Cortex of kidney (tissue), 1 donor: ENCODE data around the gene CTSL.
A peak's percentile ranks its signal among the peaks of the same experiment; 100 is the strongest.

Experiments used
- DNase-seq: peaks from one replicate; lab custom pipeline; 2025; lab: John Stamatoyannopoulos, UW

The CTSL gene

DNA sequence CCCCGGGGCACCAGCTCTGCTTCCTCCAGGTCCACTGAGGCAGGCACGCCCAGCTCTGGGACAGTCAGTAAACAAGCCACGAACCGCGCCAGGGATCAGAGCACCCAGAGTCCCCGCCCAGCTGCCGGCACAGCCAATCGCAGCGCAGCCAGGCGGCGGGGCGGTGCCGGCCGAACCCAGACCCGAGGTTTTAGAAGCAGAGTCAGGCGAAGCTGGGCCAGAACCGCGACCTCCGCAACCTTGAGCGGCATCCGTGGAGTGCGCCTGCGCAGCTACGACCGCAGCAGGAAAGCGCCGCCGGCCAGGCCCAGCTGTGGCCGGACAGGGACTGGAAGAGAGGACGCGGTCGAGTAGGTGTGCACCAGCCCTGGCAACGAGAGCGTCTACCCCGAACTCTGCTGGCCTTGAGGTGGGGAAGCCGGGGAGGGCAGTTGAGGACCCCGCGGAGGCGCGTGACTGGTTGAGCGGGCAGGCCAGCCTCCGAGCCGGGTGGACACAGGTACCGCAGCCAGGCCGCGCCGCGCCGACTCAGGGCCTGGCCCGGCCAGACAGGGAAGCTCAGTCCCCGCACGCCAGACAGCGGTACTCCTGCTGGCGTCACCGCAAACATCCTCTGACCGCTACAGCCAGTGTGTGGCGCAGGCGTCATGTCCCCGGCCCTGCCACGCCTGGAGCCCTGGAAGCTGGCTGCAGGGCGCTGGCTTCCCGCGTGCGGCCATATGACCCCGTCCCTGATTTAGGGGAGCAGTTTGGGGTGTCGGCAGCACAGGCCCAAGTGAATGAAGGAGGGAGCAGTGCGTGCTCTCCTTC, at the start of gene CTSL:
Gene CTSL (plus strand): TSS at position 220 of the 810 bp plus-strand sequence. CDS start 1,485 bp downstream, outside the sequence.
- DNase-seq = peak; percentile 56

DNA sequence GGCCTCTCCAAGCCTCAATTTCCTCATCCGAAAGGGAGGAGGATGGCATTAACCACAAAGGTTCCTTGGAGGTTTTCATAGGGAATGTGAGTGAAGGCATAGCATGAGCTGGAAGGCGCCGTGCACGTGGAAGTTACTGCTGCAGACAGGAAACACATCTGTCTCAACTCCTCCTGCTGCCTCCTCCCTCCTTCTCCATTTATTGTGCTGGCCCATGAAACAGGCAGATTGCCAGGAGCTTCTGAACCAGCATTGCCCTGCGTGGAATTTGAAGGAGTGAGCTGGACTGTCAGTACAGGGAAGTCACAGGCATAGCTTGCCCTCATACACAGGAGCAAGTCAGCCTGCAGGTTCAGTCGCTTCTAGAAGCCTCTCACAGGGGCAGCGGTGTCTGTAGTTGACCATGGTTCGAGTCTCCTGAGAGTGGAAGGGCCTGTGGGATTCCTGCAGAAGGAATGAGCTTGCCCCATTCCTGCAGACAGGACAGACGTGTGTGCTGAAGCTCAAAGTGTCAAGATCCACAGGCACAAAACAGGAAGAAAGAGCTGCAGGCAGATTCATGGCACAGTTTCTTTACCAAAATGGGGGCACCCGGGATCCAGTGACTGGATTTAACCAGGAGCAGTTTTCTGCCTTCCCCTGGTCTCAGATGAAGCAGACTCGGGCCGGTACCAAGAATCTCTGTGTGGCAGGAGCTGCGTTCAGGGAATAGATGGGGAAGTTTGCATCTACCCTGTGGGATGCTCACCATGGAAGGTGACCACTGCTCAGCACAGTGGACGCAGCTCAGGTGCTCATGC, 48.7 kb upstream of the CTSL start:
- no peak for DNase-seq

- DNase-seq = no peak
Observed at GRCh38 chr9:87677776-87678587, 47.9 kb upstream of the CTSL start.

DNA sequence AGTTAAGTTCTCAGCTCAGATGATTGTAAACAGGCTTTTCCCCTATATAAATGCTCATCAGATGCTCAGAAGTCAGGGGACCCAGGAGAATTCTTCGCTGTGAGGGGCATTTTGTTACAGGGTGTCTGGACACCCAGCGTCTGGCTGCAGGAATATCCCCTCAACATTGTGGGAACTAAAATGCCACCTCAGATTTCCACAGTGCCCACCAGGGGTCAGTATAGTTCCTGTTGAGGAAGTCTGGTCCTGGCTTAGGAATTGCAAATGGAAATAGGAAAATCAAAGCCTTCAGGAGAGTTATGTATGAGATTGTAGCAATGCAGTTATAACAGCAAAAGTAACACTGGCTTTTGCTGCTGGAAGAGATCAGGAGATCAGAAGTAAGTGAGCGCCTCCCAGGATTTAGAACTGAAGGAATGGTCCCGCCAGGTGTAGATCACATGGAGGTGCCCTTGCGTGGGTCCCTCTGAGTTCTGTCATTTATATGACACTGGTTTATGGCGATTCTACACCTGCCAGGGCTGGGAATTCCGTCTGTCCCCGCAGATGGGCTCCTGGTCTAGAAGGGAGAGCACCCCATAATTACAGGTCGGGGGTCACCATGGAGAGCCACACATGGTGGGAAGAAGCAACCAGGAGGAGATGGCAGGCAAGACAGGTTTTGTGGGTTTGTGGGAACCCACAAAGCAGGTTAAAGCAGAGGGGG, 47.1 kb upstream of the CTSL start:
- DNase-seq = no peak

- no peak for DNase-seq
Observed at GRCh38 chr9:87681271-87682061, 44.5 kb upstream of the CTSL start.

GRCh38 chr9:87682085-87682484, 43.8 kb upstream of the CTSL start:
- DNase-seq = no peak

DNA sequence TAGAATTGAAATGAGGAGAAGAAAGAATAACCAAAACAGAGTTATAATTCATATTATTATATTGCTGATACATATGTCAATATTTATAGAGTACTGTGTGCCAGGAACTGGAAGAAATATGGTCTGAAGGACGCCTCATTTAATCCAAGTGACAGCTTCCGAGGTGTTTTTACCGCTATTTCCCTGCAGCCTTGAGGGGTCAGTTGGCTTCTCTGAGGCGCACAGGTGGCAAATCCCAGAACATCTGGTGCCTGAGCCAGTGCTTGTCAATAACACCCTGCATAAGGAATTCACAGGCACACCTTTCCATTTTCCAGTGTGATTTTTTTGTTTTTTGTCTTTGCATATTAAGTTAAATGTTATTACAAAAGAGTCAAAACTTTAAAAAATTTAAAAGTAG, 43.3 kb upstream of the CTSL start:
- DNase-seq = no peak

- no peak for DNase-seq
Observed at GRCh38 chr9:87683751-87684626, 41.9 kb upstream of the CTSL start.

DNA sequence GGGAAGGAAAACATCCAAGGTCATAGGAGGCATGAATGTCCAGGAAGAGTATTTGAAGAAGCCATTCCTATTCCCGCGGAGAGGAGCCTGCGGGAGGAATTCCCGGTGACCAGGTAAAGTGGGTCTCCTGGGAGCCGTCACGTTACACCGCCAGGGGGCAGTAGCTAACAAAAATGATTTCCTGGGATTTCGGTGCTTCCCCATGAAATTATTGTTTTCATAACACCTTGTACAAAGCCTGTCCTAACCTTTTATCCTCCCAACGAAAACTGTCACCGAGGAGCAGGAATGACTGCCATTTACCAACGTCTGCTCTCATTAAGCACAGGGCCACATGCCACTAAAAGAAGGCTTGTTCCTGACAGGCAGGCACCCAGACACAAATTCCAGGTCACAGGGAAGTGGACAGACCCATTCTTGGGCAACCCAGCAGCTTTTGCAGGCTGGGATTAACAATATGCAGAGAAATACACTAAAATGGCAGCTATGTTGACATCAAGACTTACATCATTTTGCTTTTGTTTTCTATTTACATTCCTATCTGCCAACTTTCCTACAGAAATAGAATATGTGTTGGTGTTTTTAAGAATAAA, 41.2 kb upstream of the CTSL start:
- no peak for DNase-seq

GRCh38 chr9:87685441-87685840, 40.5 kb upstream of the CTSL start:
- no peak for DNase-seq

GRCh38 chr9:87685871-87686519, 39.9 kb upstream of the CTSL start:
- DNase-seq = no peak

DNA sequence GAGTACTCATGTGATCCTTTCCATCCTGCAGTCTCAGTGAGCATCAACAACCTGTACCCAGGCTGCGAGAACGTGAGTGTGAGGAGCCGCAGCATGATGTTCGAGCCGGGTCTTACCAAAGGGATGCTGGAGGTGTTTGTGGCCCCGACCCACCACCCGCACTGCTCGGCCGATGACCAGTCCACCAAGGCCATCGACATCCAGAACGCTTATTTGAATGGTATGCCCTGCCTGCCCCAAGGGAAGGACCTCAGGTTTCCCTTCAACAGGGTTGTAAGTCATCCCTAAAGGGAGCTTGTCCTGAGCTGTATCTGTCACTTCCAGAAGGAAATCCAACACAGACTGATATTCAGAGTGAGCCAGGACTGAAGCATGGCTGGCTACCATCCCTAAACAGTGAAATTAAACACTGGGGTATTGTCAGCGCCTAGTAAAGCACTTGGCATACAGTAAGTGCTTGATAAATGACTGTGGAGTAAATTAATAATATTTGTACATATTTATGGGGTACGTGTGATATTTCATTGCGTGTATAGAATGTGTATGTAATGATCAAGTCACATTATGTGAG, 39.3 kb upstream of the CTSL start:
- DNase-seq = no peak

GRCh38 chr9:87687207-87687606, 38.7 kb upstream of the CTSL start:
- DNase-seq = no peak

DNA sequence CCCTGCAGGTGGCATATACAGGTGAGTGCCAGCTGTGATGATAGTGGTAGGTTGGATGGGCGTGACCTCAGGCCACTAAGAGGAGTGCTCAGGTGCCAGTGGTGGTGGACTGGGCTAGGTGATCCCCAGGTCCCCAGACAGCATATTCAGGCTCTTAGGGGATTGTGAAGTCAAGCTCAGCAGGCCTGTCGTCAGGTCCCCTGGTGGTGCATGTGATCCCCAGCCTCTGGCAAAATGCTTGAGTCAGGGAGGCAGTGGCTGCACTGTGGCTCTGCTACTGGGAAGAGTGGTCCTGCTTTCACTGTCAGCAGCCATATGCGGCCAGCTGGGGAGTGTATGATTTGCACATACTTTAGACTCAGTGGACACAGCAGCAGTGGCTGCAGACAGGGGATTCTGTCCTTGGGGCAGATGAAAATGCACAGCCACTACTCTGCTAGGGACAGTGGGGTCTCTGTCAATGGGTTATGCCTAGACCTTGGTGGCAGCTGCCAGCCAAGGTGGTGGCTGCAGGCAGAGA, 31.6 kb upstream of the CTSL start:
- no peak for DNase-seq

GRCh38 chr9:87695523-87695922, 30.4 kb upstream of the CTSL start:
- no peak for DNase-seq

- DNase-seq = no peak
Observed at GRCh38 chr9:87696641-87697040, 29.3 kb upstream of the CTSL start.

- DNase-seq = no peak
Observed at GRCh38 chr9:87698069-87698809, 27.7 kb upstream of the CTSL start.

GRCh38 chr9:87699835-87700234, 26.1 kb upstream of the CTSL start:
- no peak for DNase-seq
